K562 (cell line): ENCODE data around the gene UNC45A. TPM values are rescaled to one million over a fixed set of nuclear protein-coding genes. Genes with fewer than 3 reads are reported as not detected.
A peak's percentile ranks its signal among the peaks of the same experiment; 100 is the strongest.

Source experiments
- ATF7 ChIP-seq: fragments of 450-650 bp; IDR thresholded peaks from 2 replicates; pipeline ENCODE4 v1.7.1; 2014; ENCODE audit warnings: mild to moderate bottlenecking, moderate library complexity
- CHAMP1 ChIP-seq: fragments of 450-650 bp; IDR thresholded peaks from 2 replicates; pipeline ENCODE4 v1.6.1; 2016; ENCODE audit warnings: mild to moderate bottlenecking
- ELF2 ChIP-seq: fragments of 250-450 bp; sonication (Bioruptor Pico); IDR thresholded peaks from 2 replicates; pipeline ENCODE4 v1.5.0; 2021; ENCODE audit warnings: mild to moderate bottlenecking
- EP300 ChIP-seq: IDR thresholded peaks from 2 replicates; pipeline ENCODE4 v1.6.1; 2012; ENCODE audit warnings: low read length, improper control_type of control experiment
- HCFC1 ChIP-seq: IDR thresholded peaks from 2 replicates; pipeline ENCODE4 v1.6.1; 2012; ENCODE audit warnings: low read depth, low read length, improper control_type of control experiment
- MCM2 ChIP-seq: fragments of 450-650 bp; IDR thresholded peaks from 2 replicates; pipeline ENCODE4 v1.6.1; 2017; ENCODE audit warnings: low read depth, mild to moderate bottlenecking
- POLR2AphosphoS5 ChIP-seq: IDR thresholded peaks from 2 replicates; pipeline ENCODE4 v1.6.1; 2011; ENCODE audit warnings: mild to moderate bottlenecking, low read depth, low read length, moderate library complexity; ENCODE audit not compliant: control insufficient read depth, insufficient read depth
- RBM17 ChIP-seq: fragments of 200-400 bp; formaldehyde crosslinking; IDR thresholded peaks from 2 replicates; pipeline ENCODE4 v1.6.1; 2017; ENCODE audit warnings: low read depth, mild to moderate bottlenecking, low read length, borderline replicate concordance
- SP1 ChIP-seq: sonication (generic); formaldehyde crosslinking; IDR thresholded peaks from 2 replicates; pipeline ENCODE4 v1.8.1; 2022; ENCODE audit warnings: mild to moderate bottlenecking, missing genetic modification reagents
- YBX1 ChIP-seq: fragments of 450-650 bp; IDR thresholded peaks from 2 replicates; pipeline ENCODE4 v1.7.1; 2016; ENCODE audit warnings: mild to moderate bottlenecking
- ZBTB40 ChIP-seq, 2 experiments: fragments of 450-650 bp in 1 of 2; sonication (generic) in 1 of 2; formaldehyde crosslinking in 1 of 2; IDR thresholded peaks; 2 replicates each; pipeline versions ENCODE4 v1.7.1 to v1.9.0; 2016 to 2022; ENCODE audit warnings: inconsistent platforms in 1 of 2, mild to moderate bottlenecking in 1 of 2, missing genetic modification reagents in 1 of 2
- ZBTB8A ChIP-seq: fragments of 450-650 bp; IDR thresholded peaks from 2 replicates; pipeline ENCODE4 v1.6.1; 2018; ENCODE audit warnings: mild to moderate bottlenecking, moderate library complexity; ENCODE audit not compliant: partially characterized antibody
- ZNF253 ChIP-seq: fragments of 250-450 bp; sonication (Bioruptor Pico); conservative IDR thresholded peaks from 2 replicates; pipeline ENCODE4 v1.6.1; 2021; ENCODE audit warnings: mild to moderate bottlenecking
- ZNF277 ChIP-seq: fragments of 250-450 bp; sonication (Bioruptor Pico); IDR thresholded peaks from 2 replicates; pipeline ENCODE4 v1.8.0; 2022; ENCODE audit warnings: inconsistent platforms, mild to moderate bottlenecking, moderate library complexity, borderline replicate concordance
- ZSCAN29 ChIP-seq: fragments of 450-650 bp; IDR thresholded peaks from 2 replicates; pipeline ENCODE4 v1.6.1; 2017
- polyA plus RNA-seq, 8 experiments: library from polyadenylated mRNA; depleted of rRNA in 4 of 8; stranded (reverse) in 5 of 8; unstranded in 3 of 8; fragments of >200 nt; fragmentation: Nextera tagmentation in 2 of 8; fragmentation: Illumina TruSeq in 1 of 8; extraction: Ambion mirVana in 2 of 8; extraction: Trizol in 1 of 8; gene quantifications; 2 replicates each; pipeline versions ENCODE4 v1.2.1 to v1.2.3, GENCODE V29; 2011 to 2014; ENCODE audit warnings: inconsistent platforms in 1 of 8, missing spikeins in 1 of 8
- total RNA-seq, 7 experiments: library from RNA; depleted of rRNA in 6 of 7; stranded (reverse); fragments of >200 nt in 6 of 7; fragmentation: Illumina TruSeq in 2 of 7; extraction: Trizol in 2 of 7; gene quantifications; 2 replicates each; pipeline versions ENCODE4 v1.2.1 to v1.2.3, GENCODE V29; 2011 to 2021; ENCODE audit warnings: low replicate concordance in 1 of 7

Gene UNC45A
- total and polyA plus RNA-seq, 9 of the 15 experiments (the other 6 are each of a cell fraction or from before 2014, with no cell fraction given), result 22.4 to 79.3 (median 43.7) TPM

GRCh38 chr15:90893175-90894090 lies 41.7 kb upstream of the UNC45A start (continued):
- TF ChIP-seq ZBTB40 (IDR thresholded peaks at IDR 0.05), result no peak
- no peak for TF ChIP-seq ZBTB40 (CRISPR knock-in tag; IDR thresholded peaks at IDR 0.05)
- no peak for TF ChIP-seq POLR2AphosphoS5
- TF ChIP-seq YBX1, result no peak
- no peak for TF ChIP-seq ATF7
- no peak for TF ChIP-seq SP1
- no peak for TF ChIP-seq ZNF277 (CRISPR knock-in tag)
- TF ChIP-seq ELF2 (CRISPR knock-in tag), result no peak
- no peak for TF ChIP-seq ZSCAN29
- no peak for TF ChIP-seq RBM17
- TF ChIP-seq ZBTB8A, result no peak
- TF ChIP-seq CHAMP1, result no peak
- TF ChIP-seq EP300, result no peak
- TF ChIP-seq ZNF253 (CRISPR knock-in tag), result no peak
- TF ChIP-seq MCM2, result no peak
- 0 out of 2 replicates have a peak, but pooled peaks have one; percentile 16 for TF ChIP-seq HCFC1
